Body of pancreas (tissue), 4 donors: ENCODE data around the gene MT1E.

Source experiments
- POLR2A ChIP-seq, 3 donors: fragments of 450-650 bp; IDR thresholded peaks; one replicate each; pipeline ENCODE4 v1.6.1; 2016; ENCODE audit warnings: antibody characterized with exemption in 3 of 3, mild to moderate bottlenecking in 2 of 3
- TF ChIP-seq, protein P1 (sequence below), 7 experiments: fragments of 450-650 bp in 4 of 7; fragments of 200-600 bp in 3 of 7; sonication (generic) in 3 of 7; IDR thresholded peaks; one replicate each; pipeline ENCODE4 v1.5.1; 2016 to 2019; ENCODE audit warnings: antibody characterized with exemption in 7 of 7

DNA sequence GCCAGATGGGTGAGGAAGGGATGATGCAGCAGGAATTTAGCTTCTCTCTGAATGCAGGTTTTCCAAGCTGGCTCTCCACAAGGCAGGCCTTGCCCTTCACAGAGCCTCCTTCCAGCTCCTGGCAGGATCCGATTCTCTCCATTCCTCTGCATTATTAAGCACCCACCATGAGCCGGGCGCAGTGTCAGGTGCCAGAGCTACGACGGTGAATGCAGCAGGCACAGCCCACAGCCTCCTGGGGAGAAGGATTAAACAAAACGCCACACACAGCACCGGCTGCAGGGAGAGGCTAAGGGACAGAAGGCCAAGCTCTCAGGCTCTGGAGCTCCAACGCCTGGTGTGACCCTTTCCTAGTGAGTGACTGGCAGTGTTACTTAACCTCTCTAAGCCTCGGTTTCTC lies 24.3 kb upstream of the MT1E start:
- TF ChIP-seq, protein P1, sequence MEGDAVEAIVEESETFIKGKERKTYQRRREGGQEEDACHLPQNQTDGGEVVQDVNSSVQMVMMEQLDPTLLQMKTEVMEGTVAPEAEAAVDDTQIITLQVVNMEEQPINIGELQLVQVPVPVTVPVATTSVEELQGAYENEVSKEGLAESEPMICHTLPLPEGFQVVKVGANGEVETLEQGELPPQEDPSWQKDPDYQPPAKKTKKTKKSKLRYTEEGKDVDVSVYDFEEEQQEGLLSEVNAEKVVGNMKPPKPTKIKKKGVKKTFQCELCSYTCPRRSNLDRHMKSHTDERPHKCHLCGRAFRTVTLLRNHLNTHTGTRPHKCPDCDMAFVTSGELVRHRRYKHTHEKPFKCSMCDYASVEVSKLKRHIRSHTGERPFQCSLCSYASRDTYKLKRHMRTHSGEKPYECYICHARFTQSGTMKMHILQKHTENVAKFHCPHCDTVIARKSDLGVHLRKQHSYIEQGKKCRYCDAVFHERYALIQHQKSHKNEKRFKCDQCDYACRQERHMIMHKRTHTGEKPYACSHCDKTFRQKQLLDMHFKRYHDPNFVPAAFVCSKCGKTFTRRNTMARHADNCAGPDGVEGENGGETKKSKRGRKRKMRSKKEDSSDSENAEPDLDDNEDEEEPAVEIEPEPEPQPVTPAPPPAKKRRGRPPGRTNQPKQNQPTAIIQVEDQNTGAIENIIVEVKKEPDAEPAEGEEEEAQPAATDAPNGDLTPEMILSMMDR (IDR thresholded peaks at IDR 0.05): no peak
- no peak for TF ChIP-seq POLR2A (IDR thresholded peaks at IDR 0.05)
